GOT3 (cell line): ENCODE measurements around the gene CAMK2G.
"Not testable (repeated sequence)": the region's sequence is repeated elsewhere in the genome, so short reads cannot be mapped to it uniquely, and the experiment has no call there.

ENCODE experiments used
- DNase-seq: peaks from one replicate; lab custom pipeline; 2025; ENCODE audit warnings: mixed read lengths; lab: John Stamatoyannopoulos, UW

The CAMK2G gene

GRCh38 chr10:73812657-73813056 lies 61.7 kb downstream of the CAMK2G start:
- DNase-seq: no peak

GRCh38 chr10:73810735-73811465 lies 63.5 kb downstream of the CAMK2G start:
- DNase-seq: no peak

GRCh38 chr10:73810358-73810734 lies 64.0 kb downstream of the CAMK2G start:
- no peak for DNase-seq

GRCh38 chr10:73809061-73809818 lies 65.1 kb downstream of the CAMK2G start:
- no peak for DNase-seq

- no peak for DNase-seq
Observed at GRCh38 chr10:73808021-73808815, 66.1 kb downstream of the CAMK2G start.

GRCh38 chr10:73807471-73807870 lies 66.9 kb downstream of the CAMK2G start:
- DNase-seq: no peak

GRCh38 chr10:73806176-73806950 lies 68.0 kb downstream of the CAMK2G start:
- DNase-seq: no peak

GRCh38 chr10:73803680-73804286 lies 70.6 kb downstream of the CAMK2G start:
- no peak for DNase-seq

- no peak for DNase-seq
Observed at GRCh38 chr10:73802276-73802991, 71.9 kb downstream of the CAMK2G start.

GRCh38 chr10:73801253-73801590 lies 73.1 kb downstream of the CAMK2G start:
- no peak for DNase-seq

GRCh38 chr10:73800560-73801252 lies 73.6 kb downstream of the CAMK2G start:
- no peak for DNase-seq

GRCh38 chr10:73799899-73800559 lies 74.3 kb downstream of the CAMK2G start:
- DNase-seq: no peak

- no peak for DNase-seq
Observed at GRCh38 chr10:73798927-73799560, 75.3 kb downstream of the CAMK2G start.

GRCh38 chr10:73798087-73798486 lies 76.3 kb downstream of the CAMK2G start:
- no peak for DNase-seq

- DNase-seq: no peak
Observed at GRCh38 chr10:73797324-73798025, 76.9 kb downstream of the CAMK2G start.

- DNase-seq: no peak
Observed at GRCh38 chr10:73796766-73797165, 77.6 kb downstream of the CAMK2G start.

GRCh38 chr10:73796035-73796434 lies 78.3 kb downstream of the CAMK2G start:
- DNase-seq: not testable (repeated sequence)

GRCh38 chr10:73795491-73795890 lies 78.9 kb downstream of the CAMK2G start:
- not testable (repeated sequence) for DNase-seq

- DNase-seq: no peak
Observed at GRCh38 chr10:73793456-73793855, 80.9 kb downstream of the CAMK2G start.
